H1 (cell line): ENCODE measurements around the gene C1orf74. TPM values are rescaled to one million over a fixed set of nuclear protein-coding genes. Genes with fewer than 3 reads are reported as not detected.

Experiments used
- CTCF ChIA-PET: fragments of 300-600 bp; sonication (Branson Sonifier 250); formaldehyde crosslinking; loops from one replicate; lab custom pipeline; 2021; ENCODE audit not compliant: partially characterized antibody; lab: Charles Lee
- POLR2A ChIA-PET: fragments of 300-600 bp; sonication (Branson Sonifier 250); formaldehyde crosslinking; loops from one replicate; lab custom pipeline; 2021; ENCODE audit warnings: inconsistent platforms; ENCODE audit not compliant: partially characterized antibody; lab: Charles Lee
- DNase-seq, 2 experiments: peaks; one replicate each; pipeline versions ENCODE4 v3.0.0 to v3.0.0-alpha.2; 2010 to 2022; ENCODE audit warnings: low spot score in 2 of 2, low read depth in 1 of 2, mixed read lengths in 1 of 2
- FAIRE-seq: peaks from 2 replicates; lab custom pipeline; 2011; peaks lifted over from hg19 to GRCh38; lab: Jason Lieb, UNC
- H2AFZ ChIP-seq: 2 replicates; pipeline ENCODE4 v1.8.1; 2012; ENCODE audit warnings: low read length, inconsistent platforms
- H2AK5ac ChIP-seq: 2 replicates; pipeline ENCODE4 v1.6.1; 2013; ENCODE audit warnings: low read depth, low read length
- H2BK120ac ChIP-seq: replicated peaks from 2 replicates; pipeline ENCODE3; 2013; ENCODE audit warnings: low read depth, low read length, inconsistent platforms
- H2BK12ac ChIP-seq: 2 replicates; pipeline ENCODE4 v1.6.1; 2013; ENCODE audit warnings: low read depth, low read length
- H2BK15ac ChIP-seq: 2 replicates; pipeline ENCODE4 v1.6.1; 2013; ENCODE audit warnings: low read length
- H2BK20ac ChIP-seq: 2 replicates; pipeline ENCODE4 v1.6.1; 2013; ENCODE audit warnings: low read length
- H2BK5ac ChIP-seq: 2 replicates; pipeline ENCODE4 v1.6.1; 2013; ENCODE audit warnings: low read depth, low read length
- H3K14ac ChIP-seq: 2 replicates; pipeline ENCODE4 v1.6.1; 2013; ENCODE audit warnings: inconsistent platforms; ENCODE audit not compliant: insufficient read length
- H3K18ac ChIP-seq: 2 replicates; pipeline ENCODE4 v1.6.1; 2013; ENCODE audit warnings: low read length; ENCODE audit errors: extremely low read depth
- H3K23ac ChIP-seq: 2 replicates; pipeline ENCODE4 v1.6.1; 2013; ENCODE audit warnings: inconsistent platforms; ENCODE audit not compliant: insufficient read length
- H3K23me2 ChIP-seq: 2 replicates; pipeline ENCODE4 v1.6.1; 2013; ENCODE audit warnings: low read depth, low read length
- H3K27ac ChIP-seq: 2 replicates; pipeline ENCODE4 v1.6.1; 2011; ENCODE audit warnings: low read depth, low read length, inconsistent platforms
- H3K27me3 ChIP-seq, 4 experiments: replicated peaks in 1 of 4; 1 replicate in 1 of 4; 2 replicates in 3 of 4; pipeline versions ENCODE4 v1.6.1 to v1.8.1; 2011 to 2013; ENCODE audit warnings: low read length in 3 of 4, mild to moderate bottlenecking in 3 of 4, inconsistent platforms in 2 of 4, mixed read lengths in 2 of 4, moderate library complexity in 1 of 4; ENCODE audit not compliant: control insufficient read depth in 3 of 4, insufficient read depth in 3 of 4; ENCODE audit errors: extremely low read depth in 1 of 4
- H3K36me3 ChIP-seq, 4 experiments: 2 replicates each; pipeline versions ENCODE4 v1.6.1 to v1.8.1; 2011 to 2013; ENCODE audit warnings: mild to moderate bottlenecking in 4 of 4, low read length in 3 of 4, moderate library complexity in 2 of 4, control low read depth in 1 of 4, inconsistent platforms in 1 of 4; ENCODE audit not compliant: insufficient read depth in 4 of 4, control insufficient read depth in 2 of 4
- H3K4ac ChIP-seq: replicated peaks from 2 replicates; pipeline ENCODE3; 2013; ENCODE audit warnings: low read length, low read depth, mixed read lengths, inconsistent platforms; ENCODE audit not compliant: insufficient read length
- H3K4me1 ChIP-seq, 4 experiments: replicated peaks in 1 of 4; 1 replicate in 1 of 4; 2 replicates in 3 of 4; pipeline versions ENCODE4 v1.6.1 to v1.8.1; 2011 to 2013; ENCODE audit warnings: low read length in 3 of 4, inconsistent platforms in 2 of 4, mixed read lengths in 1 of 4; ENCODE audit not compliant: insufficient read depth in 4 of 4, control insufficient read depth in 3 of 4
- H3K4me2 ChIP-seq, 2 experiments: 2 replicates each; pipeline versions ENCODE4 v1.6.1 to v1.8.1; 2011 to 2013; ENCODE audit warnings: low read depth in 2 of 2, low read length in 2 of 2, control low read depth in 1 of 2, inconsistent platforms in 1 of 2, mild to moderate bottlenecking in 1 of 2; ENCODE audit not compliant: insufficient read depth in 1 of 2
- H3K4me3 ChIP-seq, 4 experiments: fragments of 200-600, 300-600 bp in 1 of 4; sonication (generic), shearing (Covaris generic), sonication (Bioruptor Twin) in 1 of 4; 2 replicates each; pipeline versions ENCODE4 v1.5.1 to v1.8.1; 2011 to 2016; ENCODE audit warnings: low read length in 4 of 4, low read depth in 3 of 4, control low read depth in 2 of 4, inconsistent platforms in 2 of 4, mild to moderate bottlenecking in 2 of 4, mixed read lengths in 1 of 4, moderate library complexity in 1 of 4; ENCODE audit not compliant: insufficient read depth in 2 of 4; ENCODE audit errors: extremely low read depth in 1 of 4
- H3K56ac ChIP-seq: replicated peaks from 2 replicates; pipeline ENCODE3; 2013; ENCODE audit warnings: low read depth, mild to moderate bottlenecking, mixed read lengths, low read length, inconsistent platforms; ENCODE audit not compliant: insufficient read length
- H3K79me1 ChIP-seq: 2 replicates; pipeline ENCODE4 v1.6.1; 2013; ENCODE audit warnings: low read depth, low read length, control low read depth
- H3K79me2 ChIP-seq, 2 experiments: 2 replicates each; pipeline versions ENCODE4 v1.6.1 to v1.8.1; 2012 to 2013; ENCODE audit warnings: low read length in 2 of 2, mild to moderate bottlenecking in 2 of 2, inconsistent platforms in 1 of 2; ENCODE audit not compliant: insufficient read depth in 2 of 2, control insufficient read depth in 1 of 2
- H3K9ac ChIP-seq, 4 experiments: replicated peaks in 1 of 4; 1 replicate in 1 of 4; 2 replicates in 3 of 4; pipeline versions ENCODE4 v1.6.1 to v1.8.1; 2011 to 2013; ENCODE audit warnings: low read depth in 3 of 4, low read length in 3 of 4, control low read depth in 2 of 4, mild to moderate bottlenecking in 2 of 4, moderate library complexity in 2 of 4, inconsistent platforms in 1 of 4; ENCODE audit errors: extremely low read depth in 1 of 4
- H3K9me3 ChIP-seq, 2 experiments: 2 replicates each; pipeline versions ENCODE4 v1.6.1 to v1.8.1; 2012 to 2013; ENCODE audit warnings: mild to moderate bottlenecking in 2 of 2, moderate library complexity in 2 of 2, control low read depth in 1 of 2, inconsistent platforms in 1 of 2, low read depth in 1 of 2, low read length in 1 of 2, mixed read lengths in 1 of 2; ENCODE audit not compliant: insufficient read depth in 2 of 2
- H4K20me1 ChIP-seq, 2 experiments: replicated peaks in 1 of 2; 2 replicates each; pipeline versions ENCODE3 to v1.8.1; 2011 to 2013; ENCODE audit warnings: inconsistent platforms in 2 of 2, low read length in 2 of 2, mild to moderate bottlenecking in 1 of 2; ENCODE audit not compliant: insufficient read depth in 2 of 2, control insufficient read depth in 1 of 2
- H4K5ac ChIP-seq: 2 replicates; pipeline ENCODE4 v1.6.1; 2013; ENCODE audit warnings: low read length, low read depth, mixed read lengths, inconsistent platforms; ENCODE audit not compliant: insufficient read length
- H4K8ac ChIP-seq: 2 replicates; pipeline ENCODE4 v1.8.0; 2013; ENCODE audit warnings: mild to moderate bottlenecking, moderate library complexity, low read length, inconsistent platforms; ENCODE audit not compliant: insufficient read depth; ENCODE audit errors: extremely low read depth
- H4K91ac ChIP-seq: replicated peaks from 2 replicates; pipeline ENCODE3; 2013; ENCODE audit warnings: low read length, mixed read lengths, inconsistent platforms; ENCODE audit not compliant: insufficient read length
- EGR1 ChIP-seq: IDR thresholded peaks from 2 replicates; pipeline ENCODE4 v1.6.1; 2011; ENCODE audit warnings: low read depth, low read length, borderline replicate concordance
- GTF2F1 ChIP-seq: IDR thresholded peaks from 2 replicates; pipeline ENCODE4 v1.6.1; 2012; ENCODE audit warnings: low read depth, low read length, improper control_type of control experiment, borderline replicate concordance
- HDAC2 ChIP-seq, 2 experiments: fragments of 300-600 bp in 1 of 2; sonication (generic) in 1 of 2; IDR thresholded peaks; 2 replicates each; pipeline ENCODE4 v1.6.1; 2011 to 2012; ENCODE audit warnings: low read depth in 2 of 2, low read length in 2 of 2, mild to moderate bottlenecking in 2 of 2, moderate library complexity in 2 of 2, borderline replicate concordance in 1 of 2, inconsistent platforms in 1 of 2
- HDAC6 ChIP-seq: IDR thresholded peaks from one replicate; pipeline ENCODE4 v1.7.1; 2012; ENCODE audit warnings: low read depth, mild to moderate bottlenecking, inconsistent platforms, low read length, moderate library complexity
- JUN ChIP-seq: IDR thresholded peaks from 2 replicates; pipeline ENCODE4 v1.6.1; 2011; ENCODE audit warnings: low read depth, mild to moderate bottlenecking, improper control_type of control experiment, low read length
- KDM4A ChIP-seq: IDR thresholded peaks from one replicate; pipeline ENCODE4 v1.7.1; 2012; ENCODE audit warnings: low read depth, mild to moderate bottlenecking, moderate library complexity, low read length, inconsistent platforms; ENCODE audit not compliant: severe bottlenecking
- POU5F1 ChIP-seq: IDR thresholded peaks from 2 replicates; pipeline ENCODE4 v1.6.1; 2011; ENCODE audit warnings: low read depth, mild to moderate bottlenecking, low read length, moderate library complexity
- RBBP5 ChIP-seq: IDR thresholded peaks from 2 replicates; pipeline ENCODE4 v1.7.1; 2012; ENCODE audit warnings: low read depth, mild to moderate bottlenecking, inconsistent platforms, low read length, moderate library complexity, borderline replicate concordance
- RXRA ChIP-seq: IDR thresholded peaks from 2 replicates; pipeline ENCODE4 v1.6.1; 2011; ENCODE audit warnings: low read depth, mild to moderate bottlenecking, low read length, moderate library complexity; ENCODE audit not compliant: insufficient read depth
- SIN3A ChIP-seq, 2 experiments: IDR thresholded peaks in 1 of 2; conservative IDR thresholded peaks in 1 of 2; 2 replicates each; pipeline ENCODE4 v1.6.1; 2011 to 2012; ENCODE audit warnings: low read length in 2 of 2, improper control_type of control experiment in 1 of 2, low read depth in 1 of 2, mild to moderate bottlenecking in 1 of 2
- WGBS, 2 experiments: shearing (Covaris generic) in 1 of 2; methylation state at CpG; one replicate each; pipeline versions ENCODE4 v1.1.6 to v1.1.7; 2013 to 2015; ENCODE audit warnings: low lambda C conversion rate in 2 of 2, mixed read lengths in 2 of 2, inconsistent platforms in 1 of 2, low coverage in 1 of 2, missing lambda C conversion rate in 1 of 2; ENCODE audit not compliant: insufficient replicate concordance in 2 of 2, insufficient coverage in 1 of 2, insufficient read length in 1 of 2; ENCODE audit errors: extremely low coverage in 1 of 2, missing lambda C conversion rate in 1 of 2; 5-methylcytosine and 5-hydroxymethylcytosine counted together
- polyA plus RNA-seq, 7 experiments: library from polyadenylated mRNA; depleted of rRNA in 3 of 7; stranded (reverse) in 5 of 7; unstranded in 2 of 7; fragments of >200 nt in 5 of 7; fragments of 200-250 nt in 2 of 7; gene quantifications; 1 replicate in 5 of 7; 2 replicates in 1 of 7; 4 replicates in 1 of 7; pipeline versions ENCODE4 v1.2.1 to v1.2.3, GENCODE V29; 2011 to 2013; ENCODE audit warnings: missing spikeins in 2 of 7, mixed read lengths in 2 of 7
- total RNA-seq: library from RNA; stranded (reverse); fragmentation: NEBNext Ultra II Directional; extraction: Animal tissue kit (Norgen Biotek cat#: 25700); gene quantifications from 2 replicates; pipeline ENCODE4 v1.2.1, GENCODE V29; 2021
- TF ChIP-seq, protein P1 (sequence below): IDR thresholded peaks from 2 replicates; pipeline ENCODE4 v1.6.1; 2011; ENCODE audit warnings: low read length, improper control_type of control experiment

The C1orf74 gene
- total and polyA plus RNA-seq, 2 of the 8 experiments (the other 6 are each of a cell fraction or from before 2014, with no cell fraction given): 3.1 to 3.9 TPM

DNA sequence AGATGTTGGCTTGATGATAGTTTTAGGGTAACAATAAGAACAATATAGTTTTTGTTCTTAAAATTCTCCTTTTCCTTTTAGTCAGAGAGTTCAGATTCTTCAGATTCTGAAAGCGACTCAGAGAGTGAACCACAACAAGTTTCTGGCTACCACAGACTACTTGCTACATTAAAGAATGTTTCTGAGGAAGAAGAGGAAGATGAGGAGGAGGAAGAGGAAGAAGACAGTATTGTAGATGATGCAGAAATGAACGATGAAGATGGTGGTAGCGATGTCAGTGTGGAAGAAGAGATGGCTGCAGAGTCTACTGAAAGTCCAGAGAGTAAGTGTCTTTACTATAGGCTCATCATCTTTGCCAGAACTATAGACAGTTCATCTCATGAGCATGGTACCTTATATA lies 46.4 kb upstream of the C1orf74 start:
- H3K9ac ChIP-seq: no peak overlapping the region
- no peak overlapping the region for H2BK5ac ChIP-seq
- FAIRE-seq (no peak), DNase-seq (no peak)
- H3K14ac ChIP-seq: no peak overlapping the region
- no peak overlapping the region for H2BK12ac ChIP-seq
- H3K18ac ChIP-seq: no peak overlapping the region
- no peak overlapping the region for H3K56ac ChIP-seq
- CTCF ChIA-PET: no interaction called here
- peaks cover 11 to 44% (median 33%) of the 10 kb centered on the region in 4 experiments for H3K36me3 ChIP-seq
- no peak overlapping the region for H2AFZ ChIP-seq
- H2BK20ac ChIP-seq: no peak overlapping the region
- H3K23ac ChIP-seq: no peak overlapping the region
- TF ChIP-seq JUN (no peak), GTF2F1 (no peak), KDM4A (no peak), EGR1 (no peak), RBBP5 (no peak), HDAC2 (IDR thresholded peaks at IDR 0.05; ENCODE audit: borderline replicate concordance in 1 of 2, low read depth in 2 of 2, low read length in 2 of 2) (no peak), SIN3A (conservative IDR thresholded peaks at IDR 0.05 in 1 of 2, IDR thresholded peaks at IDR 0.05 in 1 of 2; ENCODE audit: low read depth in 1 of 2, low read length in 2 of 2) (no peak), RXRA (no peak), POU5F1 (no peak), HDAC6 (no peak)
- TF ChIP-seq, protein P1, sequence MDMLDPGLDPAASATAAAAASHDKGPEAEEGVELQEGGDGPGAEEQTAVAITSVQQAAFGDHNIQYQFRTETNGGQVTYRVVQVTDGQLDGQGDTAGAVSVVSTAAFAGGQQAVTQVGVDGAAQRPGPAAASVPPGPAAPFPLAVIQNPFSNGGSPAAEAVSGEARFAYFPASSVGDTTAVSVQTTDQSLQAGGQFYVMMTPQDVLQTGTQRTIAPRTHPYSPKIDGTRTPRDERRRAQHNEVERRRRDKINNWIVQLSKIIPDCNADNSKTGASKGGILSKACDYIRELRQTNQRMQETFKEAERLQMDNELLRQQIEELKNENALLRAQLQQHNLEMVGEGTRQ: no peak
- H4K20me1 ChIP-seq: peaks cover 0 to 4% of the 10 kb centered on the region in 2 experiments
- peaks cover 0 to 10% of the 10 kb centered on the region in 2 experiments; a peak in 2 of 4 replicates for H3K79me2 ChIP-seq
- H3K4me3 ChIP-seq: no peak overlapping the region
- H2AK5ac ChIP-seq: no peak overlapping the region
- no peak overlapping the region for H3K4ac ChIP-seq
- H2BK120ac ChIP-seq: no peak overlapping the region
- no peak overlapping the region for H4K91ac ChIP-seq
- POLR2A ChIA-PET: no interaction called here
- no peak overlapping the region for H2BK15ac ChIP-seq
- no peaks in the 10 kb centered on the region for H3K23me2 ChIP-seq
- H3K79me1 ChIP-seq: no peaks in the 10 kb centered on the region
- H3K9me3 ChIP-seq: no peaks in the 10 kb centered on the region
- 96 to 100% methylated on average over 2 to 3 of the region's 3 CpGs for WGBS, 2 experiments
- no peak overlapping the region for H3K4me2 ChIP-seq
- H3K27me3 ChIP-seq: no peaks in the 10 kb centered on the region
- no peak overlapping the region for H3K27ac ChIP-seq
- H4K8ac ChIP-seq: no peak overlapping the region
- H3K4me1 ChIP-seq: no peaks in the 10 kb centered on the region
- no peak overlapping the region for H4K5ac ChIP-seq
